Endothelial cell of hepatic sinusoid (primary cell): ENCODE measurements around the gene OR52N5.

ENCODE experiments used
- in situ Hi-C: cut with HindIII; loops from 2 replicates; pipeline ENCODE4 v1.10.0; 2017; ENCODE audit warnings: low sequenced_read_pairs

The OR52N5 gene

DNA sequence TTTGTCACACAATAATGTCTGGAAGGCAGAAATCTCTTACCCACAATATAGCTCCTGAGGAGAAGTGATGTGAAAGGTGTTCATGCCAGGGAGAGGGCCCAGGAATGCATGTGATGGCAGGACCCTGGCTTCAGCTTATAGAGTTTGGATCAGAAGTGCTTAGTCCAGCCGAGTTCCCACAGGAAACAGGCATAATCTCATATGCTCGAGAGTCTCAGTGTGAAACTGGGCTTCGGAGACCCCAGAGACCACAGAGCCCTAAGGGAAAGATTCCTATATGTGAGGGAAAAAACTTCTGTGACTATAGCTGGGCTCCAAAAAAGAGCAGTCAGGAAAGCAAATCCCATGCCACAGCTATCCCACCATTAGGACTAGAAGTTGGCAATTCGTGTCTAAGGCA is at the start of gene OR52N5:
TSS of gene OR52N5 (minus strand) at position 101 of the 400 bp plus-strand sequence. CDS start 4,721 bp downstream, outside the sequence.
- in situ Hi-C loops: no loop called here

DNA sequence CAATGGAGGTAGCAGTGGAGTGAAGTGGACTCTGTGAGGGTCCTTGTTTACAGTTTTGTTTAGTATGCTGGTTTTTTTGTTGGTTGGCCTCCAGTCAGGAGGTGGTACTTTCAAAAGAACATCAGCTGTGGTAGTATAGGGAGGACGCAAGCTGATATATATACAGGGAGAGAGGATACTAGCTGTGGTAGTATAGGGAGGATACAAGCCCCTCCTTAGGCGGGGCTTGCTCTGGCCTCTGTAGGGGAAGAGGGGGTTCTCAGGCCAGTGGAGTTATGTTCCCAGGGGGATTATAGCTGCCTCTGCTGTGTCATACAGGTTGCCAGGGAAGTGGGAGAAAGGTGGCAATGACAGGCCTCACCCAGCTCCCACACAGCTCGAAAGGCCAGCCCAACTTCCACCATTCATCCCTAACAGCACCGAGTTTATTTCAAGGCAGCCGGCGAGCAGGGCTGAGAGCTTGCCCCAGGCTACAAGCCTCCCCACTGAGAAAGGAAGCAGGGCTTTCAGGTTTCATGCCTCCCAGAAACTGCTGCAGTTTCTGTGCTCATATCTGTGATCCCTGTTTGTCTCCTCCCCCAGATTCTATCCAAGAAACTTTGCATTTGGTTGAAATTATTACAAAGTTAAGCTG is 48.2 kb upstream of the OR52N5 start:
- in situ Hi-C loops: no loop called here

DNA sequence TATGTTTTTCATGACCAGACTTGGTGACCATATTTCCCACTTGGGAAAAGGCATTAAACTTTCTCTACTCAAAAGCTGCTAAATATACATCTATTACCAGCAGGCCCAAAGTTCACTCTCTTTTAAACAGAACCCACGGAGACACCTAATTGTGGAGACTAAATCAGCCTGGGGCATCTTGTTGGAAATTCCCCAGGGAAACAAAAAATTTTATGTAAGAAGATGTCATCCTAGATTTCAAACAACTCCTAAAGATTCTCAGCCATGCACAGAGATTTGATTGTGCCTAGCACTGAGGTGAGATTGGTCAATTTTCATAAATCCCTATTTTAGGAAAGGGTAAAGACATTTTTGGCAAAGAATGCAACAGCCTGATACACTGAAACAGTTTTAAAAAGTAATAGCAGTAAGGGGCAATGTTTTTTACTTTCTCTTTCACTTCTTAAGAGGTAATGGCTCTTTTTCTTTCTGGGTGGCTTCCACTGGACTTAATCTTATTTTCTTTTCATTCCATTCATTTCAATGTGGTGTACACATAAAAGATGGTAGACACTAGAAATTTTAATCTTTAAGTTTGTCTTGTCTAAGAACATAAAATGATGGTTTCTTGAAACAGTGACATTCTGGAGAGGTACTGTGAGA is 35.2 kb upstream of the OR52N5 start:
- in situ Hi-C loops: no loop called here

DNA sequence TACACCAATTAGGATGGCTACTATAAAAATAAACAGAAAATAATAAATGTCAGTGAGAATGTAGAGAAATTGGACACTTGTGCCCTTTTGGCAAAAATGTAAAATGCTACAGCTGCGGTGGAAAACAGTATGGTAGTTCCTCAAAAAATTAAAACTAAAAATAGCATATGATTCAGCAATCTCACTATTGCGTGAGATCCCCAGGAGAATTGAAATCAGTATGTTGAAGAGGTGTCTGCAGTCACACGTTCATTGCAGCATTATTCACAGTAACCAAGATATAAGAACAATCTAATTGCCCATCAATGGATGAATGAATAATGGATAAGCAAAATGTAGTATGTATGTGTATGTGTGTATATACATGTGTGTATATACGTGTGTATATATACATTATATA is 32.4 kb upstream of the OR52N5 start:
- in situ Hi-C loops: no loop called here

DNA sequence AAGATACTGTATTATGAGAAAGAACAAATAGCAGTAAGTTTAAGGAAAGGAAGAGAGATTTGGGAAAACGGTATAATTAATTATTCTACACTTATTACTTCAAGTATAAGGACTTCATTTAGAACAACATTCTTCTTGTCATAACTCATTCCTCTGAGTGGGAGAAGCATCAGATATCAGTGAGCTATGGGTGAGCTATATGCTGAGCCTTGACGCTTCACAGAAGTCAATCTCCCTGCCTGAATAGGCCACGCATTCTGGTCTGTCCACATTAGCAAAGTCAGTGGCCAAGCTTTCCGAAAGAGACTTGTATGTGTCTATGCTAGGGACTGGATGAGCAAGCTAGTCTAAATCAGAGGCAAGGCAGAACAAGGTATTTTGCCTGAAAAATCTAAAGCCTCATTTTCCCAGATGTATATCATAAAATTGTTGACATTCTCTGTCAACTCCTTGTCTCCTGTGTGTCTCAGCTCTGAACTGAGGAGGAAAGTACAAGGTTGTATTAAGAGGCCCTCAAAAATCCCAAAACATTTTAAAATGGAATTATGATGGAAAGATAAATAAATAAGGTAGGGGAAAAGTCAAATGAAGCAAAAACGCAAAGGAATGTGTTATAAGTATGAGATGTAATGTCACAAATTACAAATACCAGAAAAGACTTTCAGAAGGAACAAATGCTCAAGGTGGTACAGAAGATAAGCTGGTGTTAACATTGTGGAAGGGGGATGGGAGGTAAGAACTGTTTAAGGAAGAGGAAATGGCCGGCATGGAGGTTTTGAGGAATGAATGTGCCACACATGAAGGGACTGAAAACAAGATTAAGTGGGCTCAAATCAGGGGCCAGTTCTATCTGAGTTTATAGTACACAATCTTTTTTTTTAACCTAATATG is 27.0 kb upstream of the OR52N5 start:
- in situ Hi-C loops: no loop called here

DNA sequence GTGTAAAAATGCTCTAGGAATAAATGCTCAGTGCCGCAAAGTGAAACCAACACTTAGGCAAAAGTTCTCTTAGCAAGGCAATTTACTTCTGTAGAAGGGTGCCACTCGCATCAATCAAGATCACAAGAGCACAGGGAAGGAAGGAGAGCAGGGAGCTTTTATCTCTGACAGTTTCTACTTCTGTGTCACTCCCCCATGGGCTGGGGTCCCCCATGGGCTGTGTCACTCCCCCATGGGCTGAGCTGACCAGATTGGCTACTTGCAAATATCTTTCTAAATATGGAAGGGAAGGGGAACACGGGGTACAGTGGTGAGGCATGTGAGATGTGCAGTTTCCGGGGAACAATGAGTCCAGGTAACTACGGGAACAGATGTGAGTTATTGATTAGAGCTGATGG is 26.0 kb upstream of the OR52N5 start:
- in situ Hi-C loops: no loop called here

DNA sequence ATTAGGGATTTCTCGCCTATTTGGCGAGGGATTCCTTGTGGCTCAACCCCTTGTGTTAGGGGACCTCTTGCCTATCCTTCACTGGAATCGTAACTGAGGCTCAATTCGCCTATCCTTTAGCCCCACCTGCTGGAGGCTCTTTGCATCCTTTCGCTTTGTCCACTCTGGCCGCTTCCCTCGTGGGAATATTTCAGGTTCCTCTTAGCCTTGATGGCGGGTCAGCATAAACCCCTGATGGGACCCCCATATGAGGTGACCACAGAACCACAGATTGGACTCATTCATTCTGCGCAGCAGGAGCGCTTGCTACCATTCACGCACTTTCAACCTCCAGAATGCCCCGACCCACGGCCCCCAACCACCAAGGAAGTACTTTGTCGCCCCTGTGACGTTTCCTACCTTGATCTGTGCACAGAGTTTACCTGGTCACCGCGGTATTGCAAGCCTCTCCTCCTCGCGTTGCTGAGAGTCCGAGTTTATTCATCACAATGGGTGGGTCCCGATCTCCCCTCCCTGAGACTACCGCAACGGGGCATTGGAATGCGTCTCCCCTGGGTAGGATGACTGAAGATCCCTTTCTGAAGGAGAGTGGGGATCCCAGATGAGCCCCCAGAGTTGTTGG is 25.5 kb upstream of the OR52N5 start, which contains the start of gene OR52N2:
TSS of gene OR52N2 (plus strand) at position 425 of the 622 bp plus-strand sequence. CDS start 11,412 bp downstream, outside the sequence.
- in situ Hi-C loops: no loop called here

DNA sequence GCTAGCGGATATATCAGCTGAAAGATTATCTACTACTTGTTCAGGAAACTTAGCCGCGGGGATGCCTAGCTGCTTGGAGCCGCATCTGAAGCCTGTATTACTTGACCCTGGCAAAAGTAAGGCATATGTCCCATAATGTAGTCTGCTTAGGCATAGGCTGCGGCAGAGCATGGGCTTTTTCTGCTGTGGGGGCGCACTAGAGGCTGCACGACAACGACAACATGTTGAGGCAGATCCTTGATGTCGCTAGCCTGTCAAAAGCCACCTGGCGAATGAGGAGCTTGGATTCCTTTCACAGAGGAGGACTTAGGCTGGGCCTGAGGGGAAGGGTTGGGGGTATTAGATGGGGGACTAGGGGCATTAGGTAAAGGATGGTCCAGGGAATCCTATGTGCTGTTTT is 24.4 kb upstream of the OR52N5 start:
- in situ Hi-C loops: no loop called here

DNA sequence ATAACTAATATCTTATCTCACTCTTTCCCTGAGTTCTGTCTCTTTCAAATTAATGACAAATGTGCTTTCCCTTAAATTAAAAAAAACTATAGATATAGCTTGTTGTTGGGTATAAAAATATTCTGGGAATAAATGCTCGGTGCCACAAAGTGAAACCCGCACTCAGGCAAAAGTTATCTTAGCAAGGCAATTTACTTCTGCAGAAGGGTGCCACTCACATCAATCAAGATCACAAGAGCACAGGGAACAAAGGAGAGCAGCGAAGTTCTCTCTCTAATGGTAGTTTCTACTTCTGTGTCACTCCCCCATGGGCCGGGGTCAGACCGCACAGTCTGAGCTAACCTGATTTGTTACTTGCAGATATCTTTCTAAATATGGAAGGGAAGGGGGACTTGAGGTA is 20.8 kb upstream of the OR52N5 start:
- in situ Hi-C loops: no loop called here

DNA sequence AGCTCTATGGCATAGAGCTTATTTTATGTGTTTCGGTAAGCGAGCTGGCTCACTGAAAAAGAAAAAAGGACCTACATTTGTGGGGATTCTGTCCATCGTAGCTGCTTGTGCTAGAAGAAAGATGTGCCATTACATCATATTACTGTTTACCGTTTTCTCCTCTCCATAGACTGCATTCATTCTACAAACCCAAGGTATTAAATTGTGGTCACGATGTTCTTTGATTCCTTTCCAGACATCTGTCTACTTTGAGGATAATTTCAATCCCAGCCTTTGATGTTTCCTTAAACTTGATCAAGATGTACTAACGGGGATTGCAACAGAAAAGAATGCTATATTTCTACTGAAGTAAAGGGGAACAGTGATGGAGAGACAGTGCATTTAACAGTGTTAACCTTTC is 13.4 kb upstream of the OR52N5 start:
- in situ Hi-C loops: no loop called here

DNA sequence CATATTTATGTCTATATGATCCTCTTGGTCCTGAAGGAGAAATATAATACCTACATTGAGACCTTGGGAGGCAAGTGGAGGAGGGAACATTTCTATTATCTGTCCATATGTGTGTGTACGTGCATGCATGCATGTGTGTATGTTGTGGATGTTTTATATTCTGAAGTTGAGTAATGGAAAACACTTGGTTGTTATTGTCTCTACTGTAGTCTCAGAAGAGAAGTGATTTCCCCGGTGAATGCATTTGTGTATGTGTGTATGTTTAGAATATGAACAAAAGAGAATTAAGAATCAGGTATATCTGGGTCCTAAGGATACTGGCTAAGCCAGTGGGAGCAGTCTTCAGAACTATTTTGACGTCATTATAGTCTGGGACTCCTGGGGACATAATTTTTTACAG is 8.0 kb upstream of the OR52N5 start, which contains the start of gene OR52N1:
TSS of gene OR52N1 (minus strand) at position 101 of the 400 bp plus-strand sequence. CDS start 2,449 bp downstream, outside the sequence.
- in situ Hi-C loops: no loop called here

DNA sequence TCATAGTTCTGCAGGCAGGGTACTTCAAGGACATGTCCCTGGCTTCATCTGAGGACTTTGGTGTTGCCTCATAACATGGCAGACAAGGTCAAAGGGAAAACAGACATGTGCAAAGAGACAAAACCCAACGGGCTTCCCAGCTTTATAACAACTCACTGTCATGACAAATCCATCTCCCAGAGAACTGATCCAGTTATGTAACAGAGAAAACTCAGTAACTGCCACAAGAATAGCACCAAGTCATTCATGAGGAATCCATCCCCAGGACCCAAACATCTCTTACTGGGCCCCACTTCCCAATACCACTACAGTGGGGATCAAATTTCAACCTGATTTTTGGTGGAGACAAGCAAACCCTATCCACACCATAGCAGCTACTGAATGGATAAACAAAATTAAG is 16.1 kb downstream of the OR52N5 start:
- in situ Hi-C loops: no loop called here

DNA sequence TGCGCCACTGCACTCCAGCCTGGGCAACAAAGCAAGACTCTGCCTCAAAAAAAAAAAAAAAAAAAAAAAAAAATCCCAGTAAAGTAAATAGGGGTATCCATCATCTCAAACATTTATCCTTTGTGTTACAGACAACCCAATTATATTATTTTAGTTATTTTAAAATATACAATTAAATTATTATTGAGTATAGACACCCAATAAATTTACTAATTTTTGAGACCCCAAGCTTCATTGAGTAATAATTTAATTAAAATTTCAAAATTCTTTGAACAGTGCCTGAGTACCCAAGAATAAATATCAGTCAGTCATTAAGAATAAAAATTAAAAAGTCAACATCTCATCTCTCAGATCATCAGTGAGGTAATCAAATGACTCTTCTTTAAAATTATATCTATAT is 29.2 kb downstream of the OR52N5 start, which contains the start of gene OR52N4:
TSS of gene OR52N4 (plus strand) at position 301 of the 400 bp plus-strand sequence. CDS start 498 bp downstream, outside the sequence.
- in situ Hi-C loops: no loop called here

DNA sequence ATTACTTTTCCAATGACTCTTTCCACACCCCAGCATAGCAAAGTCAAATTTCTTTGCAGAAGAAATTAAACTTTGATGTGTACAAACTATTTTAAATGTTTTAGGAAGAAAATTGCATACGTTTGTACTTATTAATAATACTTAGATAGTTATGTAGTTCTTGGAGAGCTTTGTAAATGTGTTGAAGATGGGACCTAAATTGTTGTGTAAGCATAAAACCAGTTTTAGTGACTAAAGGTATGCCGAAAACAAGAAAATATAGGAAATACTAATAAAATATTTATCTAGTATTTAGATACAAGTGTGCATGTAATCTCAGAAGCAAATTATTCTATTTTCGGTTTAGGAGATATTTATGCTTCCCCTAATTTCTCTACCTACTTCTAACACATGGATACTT is 33.3 kb downstream of the OR52N5 start:
- in situ Hi-C loops: no loop called here

DNA sequence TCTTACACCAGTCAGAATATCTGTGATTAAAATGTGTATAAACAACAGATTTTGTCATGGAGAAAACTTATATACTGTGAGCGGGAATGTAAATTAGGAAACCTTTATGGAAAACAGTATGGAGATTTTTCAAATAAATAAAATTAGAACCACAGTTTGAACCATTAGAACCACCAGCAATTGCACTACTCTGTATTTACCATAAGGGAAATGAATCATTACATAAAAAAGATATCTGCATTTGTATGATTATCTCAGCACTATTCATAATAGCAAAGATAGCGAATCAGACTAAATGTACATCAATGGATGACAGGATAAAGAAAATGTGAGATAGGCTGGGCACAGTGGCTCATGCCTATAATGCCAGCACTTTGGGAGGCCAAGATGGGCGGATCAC is 36.5 kb downstream of the OR52N5 start:
- in situ Hi-C loops: no loop called here

DNA sequence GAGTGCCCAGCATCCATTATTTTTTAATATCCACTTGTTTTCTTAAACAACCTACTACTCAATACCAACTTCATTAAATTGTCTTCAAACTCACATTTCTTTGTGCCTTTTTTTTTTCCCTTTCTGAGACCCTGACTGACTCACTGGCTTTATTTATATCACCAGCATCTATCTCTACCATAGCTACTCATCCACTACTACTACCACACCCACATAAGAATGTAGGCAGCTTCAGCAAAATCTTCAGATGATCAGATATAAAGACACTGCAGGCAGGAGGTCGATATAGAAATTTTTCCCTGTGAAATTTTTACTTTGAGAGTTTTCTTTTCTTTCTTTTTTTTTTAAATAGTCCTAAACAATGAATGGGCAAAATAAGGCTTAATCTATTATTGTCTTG is 44.7 kb downstream of the OR52N5 start:
- in situ Hi-C loops: no loop called here

DNA sequence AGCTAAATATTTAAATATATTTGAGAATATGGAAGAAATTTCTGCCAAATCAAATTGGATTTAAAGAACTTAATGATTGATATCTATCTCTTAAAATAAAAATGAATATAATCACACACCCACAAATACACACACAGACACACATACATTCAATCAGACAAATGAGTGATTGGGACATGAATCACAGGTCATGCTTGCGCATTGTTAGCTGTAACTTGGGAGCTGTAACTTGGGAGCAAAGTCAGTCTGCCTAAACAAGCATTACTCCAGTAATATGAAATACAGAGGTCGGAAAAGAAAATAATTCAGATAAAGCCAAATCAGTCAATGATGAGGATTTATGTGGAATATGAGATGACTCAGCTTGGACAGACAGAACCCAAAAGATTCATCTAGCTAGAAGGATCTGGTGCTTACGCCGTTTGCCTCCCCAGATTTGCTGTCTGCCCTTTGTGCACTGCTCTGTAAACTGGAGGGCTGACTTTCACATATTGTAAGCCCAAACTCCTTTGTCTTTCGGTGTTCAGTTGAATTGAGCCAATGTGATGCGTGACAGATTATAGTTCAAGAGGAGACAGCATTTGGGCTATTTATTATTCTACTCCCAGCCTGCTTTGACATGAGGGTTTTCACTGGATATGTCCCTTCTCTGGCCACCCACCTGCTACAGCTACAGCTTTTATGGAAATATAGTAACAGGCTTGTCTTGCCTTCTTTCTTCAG is 45.3 kb downstream of the OR52N5 start:
- in situ Hi-C loops: no loop called here

DNA sequence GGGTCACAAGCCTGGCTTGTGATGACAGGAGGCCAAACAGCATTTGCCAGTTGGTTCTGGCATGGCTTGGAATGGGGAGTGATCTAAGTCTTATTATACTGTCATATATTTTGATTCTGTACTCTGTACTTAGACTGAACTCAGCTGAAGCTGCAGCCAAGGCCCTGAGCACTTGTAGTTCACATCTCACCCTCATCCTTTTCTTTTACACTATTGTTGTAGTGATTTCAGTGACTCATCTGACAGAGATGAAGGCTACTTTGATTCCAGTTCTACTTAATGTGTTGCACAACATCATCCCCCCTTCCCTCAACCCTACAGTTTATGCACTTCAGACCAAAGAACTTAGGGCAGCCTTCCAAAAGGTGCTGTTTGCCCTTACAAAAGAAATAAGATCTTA is 46.1 kb downstream of the OR52N5 start:
- in situ Hi-C loops: no loop called here

DNA sequence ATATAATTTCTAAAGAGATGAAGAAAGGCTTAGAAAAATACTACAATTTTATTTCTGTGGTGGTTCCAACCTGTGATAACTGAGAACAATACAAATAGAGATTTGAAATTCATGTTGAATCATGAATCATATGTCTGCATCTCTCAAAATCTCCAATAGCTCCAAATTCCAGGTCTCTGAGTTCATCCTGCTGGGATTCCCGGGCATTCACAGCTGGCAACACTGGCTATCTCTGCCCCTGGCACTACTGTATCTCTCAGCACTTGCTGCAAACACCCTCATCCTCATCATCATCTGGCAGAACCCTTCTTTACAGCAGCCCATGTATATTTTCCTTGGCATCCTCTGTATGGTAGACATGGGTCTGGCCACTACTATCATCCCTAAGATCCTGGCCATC is 46.8 kb downstream of the OR52N5 start, which contains the start of gene OR56B1:
TSS of gene OR56B1 (plus strand) at position 53 of the 400 bp plus-strand sequence. CDS start at position 122, 69 bp downstream.
- in situ Hi-C loops: no loop called here

DNA sequence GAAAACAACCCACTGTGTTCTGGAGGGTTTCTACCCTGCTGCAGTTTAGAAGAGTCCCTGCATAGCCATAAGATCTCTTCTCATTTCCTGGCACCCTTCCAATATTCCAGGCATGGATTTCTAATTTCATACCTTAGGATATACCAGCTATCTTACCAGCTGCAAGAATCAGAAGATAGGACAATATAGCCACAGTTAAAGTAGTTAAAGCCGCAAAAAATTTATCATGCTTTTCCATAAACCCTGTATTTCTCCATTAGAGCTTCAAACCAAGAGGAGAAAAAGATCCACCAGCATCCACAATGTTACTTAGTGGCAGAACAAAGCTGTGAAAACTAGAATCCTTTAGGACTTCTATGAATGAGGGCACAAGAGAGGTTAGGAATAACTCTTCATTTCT is 55.5 kb downstream of the OR52N5 start:
- in situ Hi-C loops: no loop called here
